ENCODE results near the gene VSIG8.

VSIG8 gene

GRCh38 chr1:159882527-159882862, 20.0 kb upstream of the VSIG8 start:
- no peak for DNase-seq

- peak; percentile 11 for DNase-seq
Observed at GRCh38 chr1:159881622-159882526, 19.4 kb upstream of the VSIG8 start.

- DNase-seq: no peak
Observed at GRCh38 chr1:159880430-159880829, 18.0 kb upstream of the VSIG8 start.

DNA sequence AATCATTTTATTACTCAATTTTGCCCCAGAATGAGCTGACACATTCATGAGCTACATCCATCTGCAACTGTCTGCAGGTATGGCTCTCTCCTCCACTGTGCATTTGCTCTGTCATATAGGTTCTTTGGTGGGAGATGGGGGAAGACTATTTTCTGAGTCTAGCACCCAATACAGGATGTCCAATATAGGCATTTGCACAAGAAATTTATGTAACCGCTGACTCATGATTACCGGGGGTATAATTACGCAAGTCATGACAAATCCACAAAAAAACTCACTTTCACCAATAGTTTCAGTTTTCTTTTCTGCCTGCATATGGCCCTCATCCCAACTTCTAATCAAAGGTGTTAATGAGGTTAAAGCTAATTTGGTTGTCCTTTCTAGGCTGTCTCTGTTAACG, 17.5 kb upstream of the VSIG8 start:
- no peak for DNase-seq

DNA sequence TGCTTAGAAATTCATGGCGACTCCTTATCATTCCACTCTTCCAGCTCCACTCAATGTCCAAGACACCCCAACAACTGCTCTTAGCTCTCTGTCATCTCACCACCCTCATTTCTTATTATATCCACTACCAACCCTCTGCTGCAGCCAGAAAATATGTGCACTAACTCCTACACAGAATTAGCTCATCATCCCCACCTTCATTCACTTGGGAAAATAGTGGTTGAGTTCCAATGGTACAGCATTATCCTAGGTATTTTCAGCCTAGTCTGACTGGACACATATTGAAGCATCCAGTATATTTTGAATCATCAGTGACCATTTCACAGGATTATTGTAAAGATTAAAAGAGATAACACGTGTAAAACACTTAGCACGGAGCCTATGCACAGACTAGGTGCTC, 16.7 kb upstream of the VSIG8 start:
- DNase-seq: no peak

- DNase-seq: no peak
Observed at GRCh38 chr1:159877695-159878444, 15.4 kb upstream of the VSIG8 start.

DNA sequence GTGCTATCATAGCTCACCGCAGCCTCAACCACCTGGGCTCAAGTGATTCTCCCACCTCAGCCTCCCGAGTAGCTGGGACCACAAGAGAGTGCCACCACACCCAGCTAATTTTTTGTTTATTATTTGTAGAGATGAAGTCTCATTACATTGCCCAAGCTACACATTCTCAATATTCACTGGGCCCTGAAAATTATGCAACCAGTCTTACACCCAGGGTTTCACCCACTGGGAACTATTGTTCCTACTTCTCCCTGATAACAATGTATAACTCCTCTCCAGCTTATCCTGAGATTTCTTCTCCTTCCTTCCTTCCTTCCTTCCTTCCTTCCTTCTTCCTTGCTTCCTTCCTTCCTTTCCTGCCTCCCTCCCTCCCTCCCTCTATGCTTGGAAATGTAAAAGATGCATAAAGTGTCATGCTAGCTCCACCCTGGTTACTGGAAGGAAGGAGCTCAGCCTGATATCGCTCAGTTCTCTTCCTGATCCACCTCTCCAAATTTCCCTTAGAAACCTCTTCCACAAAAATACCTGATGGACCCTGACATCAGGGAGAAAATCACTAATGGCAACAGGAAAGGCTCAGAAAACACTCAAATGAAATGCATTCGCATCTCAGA, 11.2 kb upstream of the VSIG8 start:
- no peak for DNase-seq

GRCh38 chr1:159872891-159873290, 10.4 kb upstream of the VSIG8 start:
- no peak for DNase-seq

- DNase-seq: no peak
Observed at GRCh38 chr1:159870704-159871103, 8.2 kb upstream of the VSIG8 start.

DNA sequence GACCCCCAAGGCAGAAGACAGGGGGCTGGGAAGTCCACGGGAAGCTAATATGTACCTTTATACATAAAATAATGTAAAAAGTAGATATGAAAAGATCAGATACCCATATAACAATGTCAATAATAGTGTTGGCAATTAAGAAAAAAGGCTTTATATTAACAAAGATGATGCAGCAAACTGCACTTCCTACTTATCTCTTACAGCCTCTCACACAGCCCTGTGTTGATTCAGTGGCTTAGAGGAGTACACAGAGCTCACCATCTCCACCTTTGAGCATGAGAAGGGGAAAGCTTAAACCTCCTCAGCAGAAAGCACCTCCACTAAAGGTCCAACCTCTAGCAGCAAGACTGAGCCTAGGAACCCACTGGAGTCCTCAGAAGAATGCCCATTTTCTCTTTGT, 7.2 kb upstream of the VSIG8 start:
- no peak for DNase-seq

- no peak for DNase-seq
Observed at GRCh38 chr1:159869173-159869572, 6.7 kb upstream of the VSIG8 start.

- DNase-seq: no peak
Observed at GRCh38 chr1:159868766-159869165, 6.3 kb upstream of the VSIG8 start.

GRCh38 chr1:159867664-159868026, 5.2 kb upstream of the VSIG8 start:
- DNase-seq: peak; percentile 57

DNA sequence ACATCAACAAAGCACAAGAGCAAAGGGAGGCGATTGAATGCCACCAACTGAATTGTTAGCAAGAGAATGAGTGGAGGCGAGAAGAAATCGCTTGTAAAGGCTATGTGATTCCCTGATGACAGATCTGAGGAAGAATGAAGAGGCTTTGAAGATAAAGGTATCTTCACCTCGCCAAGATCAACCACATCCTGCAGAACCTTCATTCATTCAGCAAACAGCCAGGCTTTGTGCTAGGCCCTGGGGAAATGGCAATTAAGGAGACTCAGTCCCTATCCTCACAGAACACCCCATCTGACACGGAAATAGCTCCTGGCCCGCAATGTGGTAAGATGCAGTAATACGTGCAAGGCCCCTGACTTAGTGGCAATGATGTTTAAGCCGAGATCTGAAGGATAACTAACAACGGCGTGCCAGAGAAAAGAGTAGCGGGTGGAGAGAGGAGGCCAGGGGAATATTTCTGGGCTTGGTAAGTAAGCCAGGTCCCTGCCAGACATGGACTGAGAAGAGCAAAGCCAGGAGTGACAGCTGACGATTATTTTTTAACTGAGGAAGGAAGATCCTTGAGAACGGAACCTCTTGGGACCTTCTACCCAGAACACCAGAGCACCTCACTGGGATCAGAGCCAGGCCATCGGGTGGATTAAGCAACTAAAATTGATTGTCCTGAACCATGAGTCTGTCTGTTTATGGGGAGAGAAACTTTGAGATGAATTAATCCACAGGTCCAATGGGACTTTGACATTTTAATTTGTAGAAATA, 4.6 kb upstream of the VSIG8 start:
- no peak for DNase-seq

GRCh38 chr1:159866066-159866465, 3.6 kb upstream of the VSIG8 start:
- no peak for DNase-seq

GRCh38 chr1:159864262-159864661, 1.8 kb upstream of the VSIG8 start:
- DNase-seq: no peak

- DNase-seq: no peak
Observed at GRCh38 chr1:159862031-159862430, 426 bp downstream of the VSIG8 start.

DNA sequence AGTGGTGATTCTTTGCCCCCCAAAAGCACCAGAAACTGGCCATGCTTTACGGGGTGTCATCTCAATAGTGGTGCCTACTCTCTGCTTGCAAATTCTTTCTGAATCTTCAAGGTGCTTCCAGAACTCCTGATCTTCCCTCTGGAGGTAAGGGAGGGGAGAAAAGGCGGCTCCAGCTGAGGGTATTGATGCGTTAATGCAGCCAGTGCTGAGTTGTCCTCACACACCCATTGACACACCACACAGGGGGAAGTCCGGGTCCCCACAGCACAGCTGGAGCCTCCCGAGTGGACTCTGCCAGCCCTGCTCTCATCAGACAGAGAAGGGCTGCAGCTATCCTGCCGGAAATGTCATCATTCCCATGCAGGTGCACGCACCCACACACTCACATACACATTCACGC, 1.2 kb downstream of the VSIG8 start:
- DNase-seq: no peak

- no peak for DNase-seq
Observed at GRCh38 chr1:159860456-159860855, 2.0 kb downstream of the VSIG8 start.

DNA sequence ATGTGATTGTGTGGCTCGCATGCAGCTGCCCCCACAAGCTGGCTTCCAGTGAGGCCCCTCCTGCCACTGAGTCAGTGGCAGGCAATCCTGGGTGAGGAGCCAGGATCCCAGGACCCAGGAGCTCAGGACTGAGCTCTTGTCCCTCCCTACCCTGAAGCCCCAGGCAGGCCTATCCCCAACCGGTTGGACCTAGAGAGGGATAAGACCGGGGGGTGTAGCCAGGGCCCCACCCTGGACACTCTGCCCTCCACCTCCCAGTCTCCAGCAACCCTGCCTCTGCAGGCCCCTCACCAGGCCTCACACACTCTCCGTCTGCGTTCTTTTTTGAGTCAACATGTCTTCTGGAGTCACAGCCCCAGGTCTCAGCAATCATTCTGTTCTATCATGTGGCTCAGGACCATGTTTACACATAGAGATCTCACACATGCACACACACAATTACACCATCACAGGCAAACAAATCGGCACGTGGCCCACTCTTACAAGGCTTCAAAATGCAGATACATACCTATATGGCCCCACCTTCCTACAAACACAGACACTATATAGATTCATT, 2.6 kb downstream of the VSIG8 start:
- no peak for DNase-seq

- no peak for DNase-seq
Observed at GRCh38 chr1:159857889-159858288, 4.6 kb downstream of the VSIG8 start.

DNA sequence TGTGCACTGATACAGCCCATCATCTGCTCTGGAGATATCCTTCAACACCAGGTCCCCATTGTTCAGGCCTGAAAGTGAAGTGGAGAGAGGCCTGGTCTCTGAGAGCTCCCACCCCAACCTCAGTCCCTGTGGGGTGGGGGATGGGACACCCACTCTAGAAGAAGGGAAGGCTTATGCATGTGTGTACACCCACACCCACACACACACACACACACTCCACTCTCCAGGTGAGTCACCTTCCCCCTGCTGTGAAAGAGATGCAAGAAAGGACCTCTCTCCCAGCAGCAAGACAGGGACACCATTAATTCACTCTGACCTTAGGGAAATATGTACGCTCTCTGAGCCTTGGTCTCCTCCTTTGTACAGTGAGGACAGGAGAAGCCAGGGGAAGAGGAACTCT, 5.9 kb downstream of the VSIG8 start:
- no peak for DNase-seq

DNA sequence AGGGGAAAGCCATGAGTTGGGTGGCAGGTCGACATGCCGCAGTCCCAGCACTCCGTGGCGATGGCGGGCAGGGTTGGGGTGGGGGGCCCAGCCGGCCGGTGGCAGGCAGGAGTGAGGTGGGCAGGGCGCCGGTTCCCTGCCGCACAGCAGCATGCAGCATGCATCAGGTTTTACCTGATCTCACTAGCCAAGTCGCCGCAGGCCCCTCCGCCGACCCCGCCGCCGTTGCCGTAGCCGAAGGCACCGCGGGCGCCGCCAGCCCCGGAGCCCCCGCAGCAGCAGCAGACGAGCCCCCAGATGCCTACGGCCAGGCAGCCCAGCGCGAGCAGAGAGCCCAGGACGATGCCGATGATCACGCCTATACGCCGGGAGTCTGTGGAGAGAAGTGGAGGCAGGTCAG, 6.7 kb downstream of the VSIG8 start:
- no peak for DNase-seq
